Measurements from ENCODE around the gene SLC22A23.

SLC22A23 gene

DNA sequence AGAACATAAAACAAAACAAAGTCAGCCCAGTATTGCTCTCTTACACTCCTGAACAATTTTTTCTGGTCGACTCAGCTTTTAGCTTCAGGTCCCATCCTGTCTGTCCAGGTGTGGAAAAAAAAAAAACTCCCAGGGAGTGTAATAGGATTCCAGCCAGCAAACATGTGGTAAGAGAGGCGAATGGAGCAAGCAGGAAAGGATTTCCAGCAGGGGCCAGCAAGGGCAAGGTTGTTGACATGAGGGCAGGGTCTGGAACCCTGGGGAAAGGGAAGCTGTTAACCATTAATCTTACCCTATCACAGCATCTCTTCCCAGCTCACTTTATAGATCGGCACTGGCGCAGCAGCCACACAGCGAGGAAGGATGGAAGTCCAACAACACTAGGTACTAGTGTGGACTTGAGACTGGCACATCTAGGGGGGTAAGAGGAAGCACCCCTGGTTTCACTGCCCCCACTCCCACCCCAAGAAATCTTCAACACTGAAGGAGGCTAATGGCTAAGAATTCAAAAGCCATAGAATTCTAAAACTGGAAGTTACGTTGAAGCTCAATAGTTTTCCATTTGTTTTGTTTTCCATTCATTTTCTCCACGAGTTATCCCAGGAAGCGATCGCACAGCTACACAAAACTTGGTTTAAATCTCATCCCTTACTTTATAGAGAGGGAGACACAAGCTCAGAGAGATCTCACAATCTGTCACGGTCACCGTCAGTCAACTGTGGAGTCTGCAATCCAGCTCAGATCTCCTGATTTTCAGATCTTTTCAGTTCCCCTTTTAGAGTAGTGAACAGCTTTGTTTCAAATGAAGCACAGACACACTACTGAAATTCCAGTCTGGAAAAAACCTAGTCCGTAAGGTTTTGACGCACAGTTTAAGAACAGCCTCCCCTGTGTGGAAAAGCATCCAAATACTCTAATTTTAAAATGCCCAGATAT lies 53.3 kb downstream of the SLC22A23 start:
- CTCF ChIA-PET: interaction anchor here (1.0 to 3.0 kb wide), 5 partner anchors 9 to 124 kb away, joined by 3 to 11 read pairs (median 4); no protein-coding TSS in a partner anchor
- TF ChIP-seq, protein P1, sequence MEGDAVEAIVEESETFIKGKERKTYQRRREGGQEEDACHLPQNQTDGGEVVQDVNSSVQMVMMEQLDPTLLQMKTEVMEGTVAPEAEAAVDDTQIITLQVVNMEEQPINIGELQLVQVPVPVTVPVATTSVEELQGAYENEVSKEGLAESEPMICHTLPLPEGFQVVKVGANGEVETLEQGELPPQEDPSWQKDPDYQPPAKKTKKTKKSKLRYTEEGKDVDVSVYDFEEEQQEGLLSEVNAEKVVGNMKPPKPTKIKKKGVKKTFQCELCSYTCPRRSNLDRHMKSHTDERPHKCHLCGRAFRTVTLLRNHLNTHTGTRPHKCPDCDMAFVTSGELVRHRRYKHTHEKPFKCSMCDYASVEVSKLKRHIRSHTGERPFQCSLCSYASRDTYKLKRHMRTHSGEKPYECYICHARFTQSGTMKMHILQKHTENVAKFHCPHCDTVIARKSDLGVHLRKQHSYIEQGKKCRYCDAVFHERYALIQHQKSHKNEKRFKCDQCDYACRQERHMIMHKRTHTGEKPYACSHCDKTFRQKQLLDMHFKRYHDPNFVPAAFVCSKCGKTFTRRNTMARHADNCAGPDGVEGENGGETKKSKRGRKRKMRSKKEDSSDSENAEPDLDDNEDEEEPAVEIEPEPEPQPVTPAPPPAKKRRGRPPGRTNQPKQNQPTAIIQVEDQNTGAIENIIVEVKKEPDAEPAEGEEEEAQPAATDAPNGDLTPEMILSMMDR (IDR thresholded peaks at IDR 0.05; ENCODE audit: insufficient read depth, low read length, missing control alignments): no peak
- H3K4me3 ChIP-seq (ENCODE audit: low read depth, low read length): no peak overlapping the region
- no peak for DNase-seq (ENCODE audit: low read depth, low spot score)
- POLR2A ChIA-PET: no interaction called here

DNA sequence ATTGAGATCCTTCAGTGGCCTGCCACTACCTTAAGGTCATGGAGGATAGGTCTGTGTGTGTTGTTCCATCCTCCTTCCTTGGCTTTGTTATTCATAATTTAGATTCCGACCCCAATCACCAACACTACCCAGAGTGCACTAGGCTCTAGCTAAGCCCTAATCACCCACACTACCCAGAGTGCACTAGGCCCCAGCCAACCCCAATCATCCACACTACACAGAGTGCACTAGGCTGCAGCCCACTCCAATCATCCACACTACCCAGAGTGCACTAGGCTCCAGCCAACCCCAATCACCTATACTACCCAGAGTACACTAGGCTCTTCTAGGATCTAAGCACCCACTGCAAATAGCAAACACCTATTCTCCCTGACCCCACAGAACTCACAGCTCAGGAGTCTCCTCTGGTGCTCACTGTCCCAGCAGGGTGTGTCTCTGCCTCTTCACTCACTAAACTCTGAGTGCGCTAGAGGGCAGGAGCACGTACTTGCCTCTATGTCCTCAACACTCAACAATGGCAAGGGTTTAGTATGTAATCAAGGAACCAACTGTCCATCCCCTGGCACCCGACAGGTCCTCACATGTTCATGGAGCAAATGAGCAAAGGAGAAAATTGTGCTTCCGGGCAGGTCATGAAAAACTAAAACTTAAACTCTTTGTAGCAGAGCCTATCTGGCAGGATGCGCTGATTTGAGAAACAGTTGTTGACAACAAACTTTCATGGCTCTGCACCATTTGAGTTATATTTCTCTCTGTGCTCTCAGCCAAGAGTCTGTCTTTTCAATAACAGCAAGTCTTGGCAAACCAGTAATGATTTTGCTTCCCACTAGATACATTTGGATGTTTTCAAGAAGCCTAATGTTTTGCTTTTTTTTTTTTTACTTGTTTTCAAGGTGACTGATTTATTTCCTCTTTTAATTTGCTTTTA lies 54.3 kb downstream of the SLC22A23 start:
- ChIA-PET POLR2A (no interaction called here), CTCF (interaction anchor here (1.3 to 1.4 kb wide), 3 partner anchors 8 to 11 kb away, joined by 4 to 8 read pairs (median 6); no protein-coding TSS in a partner anchor)
- no peak for DNase-seq (ENCODE audit: low read depth, low spot score)
- no peak overlapping the region for H3K4me3 ChIP-seq (ENCODE audit: low read depth, low read length)
- TF ChIP-seq, protein P1 (IDR thresholded peaks at IDR 0.05; ENCODE audit: insufficient read depth, low read length, missing control alignments): no peak

DNA sequence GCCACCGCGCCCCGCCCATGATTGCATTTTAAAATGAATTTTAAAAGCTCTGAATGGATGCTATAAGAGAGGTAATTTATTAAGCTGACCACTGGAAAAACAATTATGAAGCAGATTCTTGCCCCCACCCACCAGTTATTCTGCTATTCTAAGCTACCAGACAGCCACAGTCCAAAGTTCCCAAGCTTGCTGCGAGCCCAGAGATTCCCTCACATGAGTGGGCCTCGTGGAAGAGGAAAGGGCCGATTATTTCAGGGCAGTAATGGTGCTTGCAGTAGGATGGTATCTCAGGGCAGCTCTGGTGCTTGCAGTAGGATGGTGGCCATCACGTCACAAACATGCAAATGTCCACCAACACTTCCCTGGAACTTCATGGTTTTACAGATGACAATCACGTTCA lies 56.7 kb downstream of the SLC22A23 start:
- H3K4me3 ChIP-seq (ENCODE audit: low read depth, low read length): no peak overlapping the region
- ChIA-PET POLR2A (no interaction called here), CTCF (interaction anchor here (1.3 to 1.6 kb wide), 2 partner anchors 9 to 11 kb away, joined by 5 read pairs; no protein-coding TSS in a partner anchor)
- TF ChIP-seq, protein P1 (IDR thresholded peaks at IDR 0.05; ENCODE audit: insufficient read depth, low read length, missing control alignments): no peak
- no peak for DNase-seq (ENCODE audit: low read depth, low spot score)

DNA sequence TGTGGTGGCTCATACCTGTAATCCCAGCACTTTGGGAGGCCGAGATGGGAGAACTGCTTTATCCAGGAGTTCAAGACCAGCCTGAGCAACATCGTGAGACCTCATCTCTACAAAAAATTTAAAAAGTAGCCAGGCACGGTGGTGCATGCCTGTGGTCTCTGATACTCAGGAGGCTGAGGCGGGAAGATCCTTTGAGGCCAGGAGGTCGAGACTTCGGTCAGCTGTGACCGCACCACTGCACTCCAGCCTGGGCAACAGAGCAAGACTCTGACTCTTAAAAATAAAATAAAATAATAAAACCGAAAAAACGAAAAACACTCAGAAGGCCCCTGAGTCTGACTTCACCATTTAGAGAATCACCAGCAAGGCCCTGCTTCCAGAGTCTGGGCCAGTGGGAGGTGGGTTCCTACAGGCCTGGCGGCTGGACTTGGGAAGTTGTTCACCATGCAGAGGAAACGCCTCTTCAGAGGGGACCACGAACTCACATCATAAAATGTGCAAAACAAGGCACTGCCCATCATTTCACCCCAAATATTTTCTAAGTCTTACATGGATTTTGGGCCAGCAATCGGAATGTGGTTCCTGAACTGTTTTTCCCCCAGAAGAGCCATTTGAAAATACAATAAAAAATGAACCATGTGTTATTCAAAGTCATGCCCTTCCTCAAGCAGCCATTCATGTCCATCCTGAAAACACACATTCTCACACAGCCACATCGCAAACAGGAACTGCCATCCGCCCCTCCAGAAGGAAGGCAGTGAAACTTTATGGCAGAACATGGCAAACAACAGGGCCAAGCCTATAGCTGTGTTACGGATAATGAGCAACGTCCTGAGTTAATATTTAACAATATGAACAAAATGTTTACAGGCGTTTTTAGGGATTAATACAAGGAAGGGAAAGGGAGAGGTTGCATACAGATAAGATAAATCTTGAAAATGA lies 57.8 kb downstream of the SLC22A23 start:
- no peak for DNase-seq (ENCODE audit: low read depth, low spot score)
- TF ChIP-seq, protein P1 (IDR thresholded peaks at IDR 0.05; ENCODE audit: insufficient read depth, low read length, missing control alignments): no peak
- no peak overlapping the region for H3K4me3 ChIP-seq (ENCODE audit: low read depth, low read length)
- ChIA-PET POLR2A (no interaction called here), CTCF (interaction anchor here (1.6 kb wide), 1 partner anchor 10 kb away, joined by 5 read pairs; no protein-coding TSS in a partner anchor)

DNA sequence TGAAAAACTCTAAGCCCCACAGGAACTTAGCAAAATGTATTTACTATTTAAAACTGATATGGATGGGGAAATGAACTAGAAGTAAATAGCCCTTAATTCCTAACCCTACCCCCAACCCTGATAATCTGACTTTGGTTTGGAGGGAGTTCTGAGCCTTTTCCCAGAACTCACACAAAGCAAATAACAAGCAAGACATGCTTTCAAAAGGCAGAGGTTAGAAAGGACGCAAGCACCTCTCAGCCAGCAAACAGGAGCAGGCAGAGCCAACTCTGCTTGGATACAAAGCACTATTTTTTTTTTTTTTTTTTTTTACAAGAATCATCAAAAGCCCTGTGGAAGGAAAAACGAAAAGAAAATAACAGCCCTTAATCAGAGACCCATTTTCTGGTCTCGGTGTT lies 58.7 kb downstream of the SLC22A23 start:
- no peak for DNase-seq (ENCODE audit: low read depth, low spot score)
- ChIA-PET CTCF (no interaction called here), POLR2A (no interaction called here)
- no peak overlapping the region for H3K4me3 ChIP-seq (ENCODE audit: low read depth, low read length)
- TF ChIP-seq, protein P1 (IDR thresholded peaks at IDR 0.05; ENCODE audit: insufficient read depth, low read length, missing control alignments): no peak
